ENCODE measurements around the gene RBM33.

The RBM33 gene

DNA sequence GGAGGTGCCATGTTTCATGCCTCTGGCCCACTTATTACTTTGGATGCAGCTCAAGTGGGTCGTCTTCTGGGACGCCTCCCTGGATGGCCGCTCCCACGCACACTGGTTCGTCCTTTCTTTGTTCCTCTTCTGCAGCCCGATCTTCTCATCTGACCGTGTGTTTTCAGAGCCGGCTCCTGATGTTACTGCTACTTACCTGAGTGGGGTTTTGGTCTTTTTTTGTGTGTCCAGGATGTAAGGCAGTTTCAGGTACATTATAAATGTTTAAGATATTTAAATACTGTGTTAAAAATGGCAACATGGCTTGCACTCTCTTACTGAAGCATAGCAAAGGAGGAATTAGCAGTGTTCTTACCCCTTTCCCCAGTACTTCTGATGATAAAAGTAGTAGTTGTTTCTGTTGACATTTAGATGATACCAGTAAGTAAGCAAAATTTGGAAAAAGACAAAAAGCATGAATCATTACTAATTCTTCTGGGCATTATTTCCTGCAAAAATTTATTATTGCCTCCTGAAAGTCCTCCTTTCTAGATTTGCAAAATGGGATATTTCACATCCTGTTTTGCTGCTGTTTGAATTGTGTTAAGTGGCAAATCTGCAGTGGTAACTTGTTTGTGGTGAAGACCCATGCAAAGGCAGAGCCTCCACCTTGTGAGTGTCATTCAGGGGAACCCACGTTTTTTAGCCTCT, 108.4 kb downstream of the RBM33 start:
- Mint-ChIP-seq H3K4me3 (no peak overlapping the region), H3K27ac (peak overlapping the region; percentile 39), H3K27me3 (no peaks in the 10 kb centered on the region), H3K36me3 (peaks cover 50% of the 10 kb centered on the region), H3K4me1 (peaks cover 46% of the 10 kb centered on the region), H3K9me3 (peaks cover 2% of the 10 kb centered on the region)
- CTCF ChIA-PET = no interaction called here
- DNase-seq = no peak

GRCh38 chr7:155753446-155753965, 109.0 kb downstream of the RBM33 start:
- peaks cover 49% of the 10 kb centered on the region for H3K36me3 Mint-ChIP-seq
- H3K4me1 Mint-ChIP-seq = peaks cover 46% of the 10 kb centered on the region
- peaks cover 2% of the 10 kb centered on the region for H3K9me3 Mint-ChIP-seq
- DNase-seq = no peak
- CTCF ChIA-PET = interaction anchor here (1.5 to 1.8 kb wide), 2 partner anchors 14 to 155 kb away, joined by 4 to 7 read pairs; no protein-coding TSS in a partner anchor
- H3K27ac Mint-ChIP-seq = peak overlapping the region; percentile 39
- H3K4me3 Mint-ChIP-seq = no peak overlapping the region
- no peaks in the 10 kb centered on the region for H3K27me3 Mint-ChIP-seq

GRCh38 chr7:155754165-155754564, 109.7 kb downstream of the RBM33 start:
- no peaks in the 10 kb centered on the region for H3K27me3 Mint-ChIP-seq
- H3K4me1 Mint-ChIP-seq = peaks cover 49% of the 10 kb centered on the region
- peak overlapping the region; percentile 26 for H3K27ac Mint-ChIP-seq
- H3K4me3 Mint-ChIP-seq = no peak overlapping the region
- peaks cover 49% of the 10 kb centered on the region for H3K36me3 Mint-ChIP-seq
- DNase-seq = no peak
- H3K9me3 Mint-ChIP-seq = peaks cover 2% of the 10 kb centered on the region
- CTCF ChIA-PET = interaction anchor here (1.5 to 1.8 kb wide), 2 partner anchors 13 to 156 kb away, joined by 4 to 7 read pairs; no protein-coding TSS in a partner anchor

DNA sequence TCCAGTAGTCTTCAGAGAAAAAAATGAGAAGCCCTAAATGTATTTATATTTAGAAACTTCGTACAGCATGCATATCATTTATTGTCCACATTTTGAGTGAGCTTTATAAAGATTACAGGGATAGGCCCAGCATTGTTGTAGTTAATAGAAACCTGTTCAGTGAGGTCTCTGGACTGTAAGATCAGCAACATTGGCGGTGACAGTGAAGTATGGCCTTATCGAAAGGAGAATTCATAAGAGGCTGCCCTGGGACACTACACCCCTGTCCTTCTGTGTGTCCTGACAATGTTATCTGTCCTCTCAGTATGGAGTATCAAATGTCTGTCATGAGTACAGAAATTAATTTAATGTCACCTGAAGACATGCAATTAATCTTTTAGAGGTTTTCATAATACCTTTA, 110.6 kb downstream of the RBM33 start:
- DNase-seq = no peak
- CTCF ChIA-PET = interaction anchor here (1.5 to 1.8 kb wide), 2 partner anchors 13 to 157 kb away, joined by 4 to 7 read pairs; no protein-coding TSS in a partner anchor
- H3K4me3 Mint-ChIP-seq = no peak overlapping the region
- no peak overlapping the region for H3K27ac Mint-ChIP-seq
- peaks cover 49% of the 10 kb centered on the region for H3K36me3 Mint-ChIP-seq
- peaks cover 2% of the 10 kb centered on the region for H3K9me3 Mint-ChIP-seq
- no peaks in the 10 kb centered on the region for H3K27me3 Mint-ChIP-seq
- peaks cover 43% of the 10 kb centered on the region for H3K4me1 Mint-ChIP-seq

- no peak for DNase-seq
- Mint-ChIP-seq H3K27ac (no peak overlapping the region), H3K9me3 (peaks cover 2% of the 10 kb centered on the region), H3K4me1 (peaks cover 51% of the 10 kb centered on the region), H3K4me3 (no peak overlapping the region), H3K27me3 (no peaks in the 10 kb centered on the region), H3K36me3 (peaks cover 59% of the 10 kb centered on the region)
- CTCF ChIA-PET = no interaction called here
Observed at GRCh38 chr7:155756322-155756721, 111.9 kb downstream of the RBM33 start.

DNA sequence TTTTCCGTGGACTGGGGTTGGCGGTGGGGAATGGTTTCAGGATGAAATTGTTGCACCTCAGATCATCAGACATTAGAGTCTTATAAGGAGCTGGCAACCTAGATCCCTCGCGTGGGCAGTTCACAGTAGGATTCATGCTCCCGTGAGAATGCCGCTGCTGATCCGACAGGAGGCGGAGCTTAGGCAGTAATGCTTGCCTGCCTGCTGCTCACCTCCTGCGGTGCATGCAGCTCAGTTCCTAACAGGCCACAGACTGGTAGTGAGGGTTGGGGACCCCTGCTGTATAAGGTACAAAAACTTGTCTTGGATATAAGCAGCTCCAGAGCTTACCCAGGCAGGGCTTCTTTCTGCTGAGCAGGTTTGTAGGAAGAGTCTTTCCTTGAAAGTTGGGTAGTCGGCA, 113.9 kb downstream of the RBM33 start:
- CTCF ChIA-PET = no interaction called here
- H3K4me3 Mint-ChIP-seq = no peak overlapping the region
- no peak overlapping the region for H3K27ac Mint-ChIP-seq
- peaks cover 67% of the 10 kb centered on the region for H3K36me3 Mint-ChIP-seq
- DNase-seq = no peak
- H3K9me3 Mint-ChIP-seq = peaks cover 2% of the 10 kb centered on the region
- peaks cover 56% of the 10 kb centered on the region for H3K4me1 Mint-ChIP-seq
- H3K27me3 Mint-ChIP-seq = no peaks in the 10 kb centered on the region

DNA sequence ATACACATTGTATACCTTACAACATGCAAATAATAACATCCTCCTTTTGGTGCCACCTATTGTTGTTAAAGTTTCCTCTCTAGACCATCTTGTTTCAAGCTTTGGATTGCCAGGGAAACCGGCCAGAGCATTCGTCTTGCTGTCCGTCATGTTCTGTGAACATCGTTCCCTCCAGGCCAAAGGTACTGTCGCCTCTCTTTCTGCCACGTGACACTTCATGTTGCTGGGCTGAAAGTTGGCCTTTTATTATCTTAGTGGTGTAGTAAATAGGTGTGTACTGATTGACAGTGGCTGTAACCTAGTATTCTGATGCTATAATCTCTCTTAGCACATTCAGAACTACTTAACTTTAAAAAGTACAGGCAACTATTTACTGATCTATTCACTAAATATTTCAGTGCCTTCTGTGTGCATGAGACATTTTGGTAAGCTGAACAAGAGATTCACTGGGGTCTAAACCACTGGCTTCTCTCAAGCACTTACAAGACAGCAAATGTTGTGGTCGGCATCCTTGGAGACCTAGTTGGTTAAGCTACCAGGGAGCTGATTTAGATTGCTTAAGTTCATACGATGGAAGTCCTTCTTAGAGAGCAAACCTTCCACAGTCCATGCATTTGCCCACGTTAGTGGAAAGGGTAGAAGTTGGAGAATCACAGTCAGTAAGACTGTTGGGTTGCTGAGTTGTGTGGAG, 115.4 kb downstream of the RBM33 start:
- CTCF ChIA-PET = no interaction called here
- Mint-ChIP-seq H3K36me3 (peaks cover 63% of the 10 kb centered on the region), H3K4me1 (peaks cover 60% of the 10 kb centered on the region), H3K27ac (no peak overlapping the region), H3K9me3 (peaks cover 2% of the 10 kb centered on the region), H3K4me3 (no peak overlapping the region), H3K27me3 (no peaks in the 10 kb centered on the region)
- DNase-seq = no peak

- peak overlapping the region; percentile 57 for H3K27ac Mint-ChIP-seq
- H3K9me3 Mint-ChIP-seq = peaks cover 2% of the 10 kb centered on the region
- no peak for DNase-seq
- H3K36me3 Mint-ChIP-seq = peaks cover 66% of the 10 kb centered on the region
- H3K4me1 Mint-ChIP-seq = peaks cover 67% of the 10 kb centered on the region
- CTCF ChIA-PET = no interaction called here
- H3K4me3 Mint-ChIP-seq = no peak overlapping the region
- no peaks in the 10 kb centered on the region for H3K27me3 Mint-ChIP-seq
Observed at GRCh38 chr7:155761162-155761561, 116.7 kb downstream of the RBM33 start.

- Mint-ChIP-seq H3K27me3 (no peaks in the 10 kb centered on the region), H3K36me3 (peaks cover 62% of the 10 kb centered on the region), H3K4me1 (peaks cover 63% of the 10 kb centered on the region), H3K27ac (peak overlapping the region; percentile 98), H3K4me3 (no peak overlapping the region), H3K9me3 (peaks cover 2% of the 10 kb centered on the region)
- CTCF ChIA-PET = interaction anchor here (0.5 to 3.3 kb wide), 2 partner anchors 11 to 15 kb away, joined by 3 to 10 read pairs; no protein-coding TSS in a partner anchor
- DNase-seq = no peak
Observed at GRCh38 chr7:155762036-155762435, 117.6 kb downstream of the RBM33 start.

DNA sequence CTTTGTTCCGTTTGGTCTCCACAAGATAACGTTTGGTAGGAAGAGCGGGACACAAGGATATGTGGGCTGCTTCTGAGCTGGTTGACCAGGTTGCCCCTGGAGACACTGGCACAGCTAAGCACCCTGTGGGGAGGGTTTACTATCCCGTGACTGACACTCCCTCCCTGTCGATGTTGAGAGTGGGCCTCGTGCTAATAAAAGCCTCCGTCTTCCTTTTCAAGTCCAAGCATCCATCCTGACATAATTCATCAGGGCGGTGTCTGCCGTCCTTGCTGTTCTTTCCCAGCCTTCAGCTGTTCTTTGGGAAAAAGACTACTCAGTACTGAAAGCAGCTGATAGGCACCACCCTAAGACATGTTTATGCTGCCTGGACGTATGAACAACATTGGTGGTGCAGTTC, 118.2 kb downstream of the RBM33 start:
- Mint-ChIP-seq H3K27me3 (no peaks in the 10 kb centered on the region), H3K4me3 (peak overlapping the region; percentile 68), H3K27ac (peak overlapping the region; percentile 98), H3K9me3 (no peaks in the 10 kb centered on the region), H3K36me3 (peaks cover 64% of the 10 kb centered on the region), H3K4me1 (peaks cover 67% of the 10 kb centered on the region)
- CTCF ChIA-PET = interaction anchor here (3.3 kb wide), 1 partner anchor 16 kb away, joined by 10 read pairs; no protein-coding TSS in a partner anchor
- DNase-seq = no peak

- peaks cover 64% of the 10 kb centered on the region for H3K36me3 Mint-ChIP-seq
- CTCF ChIA-PET = interaction anchor here (3.3 kb wide), 1 partner anchor 16 kb away, joined by 10 read pairs; no protein-coding TSS in a partner anchor
- H3K4me3 Mint-ChIP-seq = peak overlapping the region; percentile 68
- peak overlapping the region; percentile 98 for H3K27ac Mint-ChIP-seq
- no peaks in the 10 kb centered on the region for H3K27me3 Mint-ChIP-seq
- no peaks in the 10 kb centered on the region for H3K9me3 Mint-ChIP-seq
- H3K4me1 Mint-ChIP-seq = peaks cover 67% of the 10 kb centered on the region
- DNase-seq = no peak
Observed at GRCh38 chr7:155763122-155763521, 118.7 kb downstream of the RBM33 start.

GRCh38 chr7:155763691-155764437, 119.4 kb downstream of the RBM33 start:
- Mint-ChIP-seq H3K27me3 (no peaks in the 10 kb centered on the region), H3K4me1 (peaks cover 68% of the 10 kb centered on the region), H3K4me3 (peak overlapping the region; percentile 68), H3K36me3 (peaks cover 62% of the 10 kb centered on the region), H3K9me3 (no peaks in the 10 kb centered on the region), H3K27ac (peak overlapping the region; percentile 98)
- CTCF ChIA-PET = interaction anchor here (0.7 to 3.3 kb wide), 3 partner anchors 17 to 165 kb away, joined by 3 to 10 read pairs (median 3); no protein-coding TSS in a partner anchor
- peak; percentile 79 for DNase-seq

- no peaks in the 10 kb centered on the region for H3K9me3 Mint-ChIP-seq
- CTCF ChIA-PET = interaction anchor here (0.6 to 3.3 kb wide), 5 partner anchors 18 to 166 kb away, joined by 3 to 10 read pairs (median 3); no protein-coding TSS in a partner anchor
- peaks cover 66% of the 10 kb centered on the region for H3K36me3 Mint-ChIP-seq
- peak overlapping the region; percentile 98 for H3K27ac Mint-ChIP-seq
- DNase-seq = peak; percentile 80
- H3K4me1 Mint-ChIP-seq = peaks cover 67% of the 10 kb centered on the region
- peak overlapping the region; percentile 68 for H3K4me3 Mint-ChIP-seq
- no peaks in the 10 kb centered on the region for H3K27me3 Mint-ChIP-seq
Observed at GRCh38 chr7:155764438-155764793, 120.0 kb downstream of the RBM33 start.

- Mint-ChIP-seq H3K36me3 (peaks cover 64% of the 10 kb centered on the region), H3K27me3 (no peaks in the 10 kb centered on the region), H3K27ac (peak overlapping the region; percentile 98), H3K9me3 (no peaks in the 10 kb centered on the region), H3K4me1 (peaks cover 64% of the 10 kb centered on the region), H3K4me3 (no peak overlapping the region)
- CTCF ChIA-PET = interaction anchor here (0.7 to 9.4 kb wide), 3 partner anchors 27 to 266 kb away, joined by 3 to 201 read pairs (median 3); no protein-coding TSS in a partner anchor
- DNase-seq = no peak
Observed at GRCh38 chr7:155765458-155765857, 121.0 kb downstream of the RBM33 start.
